ENCODE data around the gene CXCL17.

DNA sequence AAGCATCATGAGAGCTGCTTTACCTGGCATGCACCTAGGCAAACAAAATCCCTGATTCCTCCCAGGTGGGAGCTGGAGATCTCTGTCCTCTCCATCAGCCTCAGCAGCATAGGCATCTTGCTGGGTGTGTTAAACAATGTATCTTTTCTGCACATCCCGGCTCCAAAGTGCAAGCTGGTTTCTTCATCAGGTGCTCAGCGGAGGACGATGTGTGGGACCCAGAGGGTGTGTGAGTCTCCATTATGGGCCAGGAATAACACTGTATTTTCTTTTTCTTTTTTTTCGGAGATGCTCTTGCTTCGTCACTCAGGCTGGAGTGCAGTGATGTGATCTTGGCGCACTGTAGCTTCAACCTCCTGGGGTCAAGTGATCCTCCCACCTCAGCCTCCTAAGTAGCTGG, 62.6 kb downstream of the CXCL17 start:
- TF ChIP-seq, protein P1, sequence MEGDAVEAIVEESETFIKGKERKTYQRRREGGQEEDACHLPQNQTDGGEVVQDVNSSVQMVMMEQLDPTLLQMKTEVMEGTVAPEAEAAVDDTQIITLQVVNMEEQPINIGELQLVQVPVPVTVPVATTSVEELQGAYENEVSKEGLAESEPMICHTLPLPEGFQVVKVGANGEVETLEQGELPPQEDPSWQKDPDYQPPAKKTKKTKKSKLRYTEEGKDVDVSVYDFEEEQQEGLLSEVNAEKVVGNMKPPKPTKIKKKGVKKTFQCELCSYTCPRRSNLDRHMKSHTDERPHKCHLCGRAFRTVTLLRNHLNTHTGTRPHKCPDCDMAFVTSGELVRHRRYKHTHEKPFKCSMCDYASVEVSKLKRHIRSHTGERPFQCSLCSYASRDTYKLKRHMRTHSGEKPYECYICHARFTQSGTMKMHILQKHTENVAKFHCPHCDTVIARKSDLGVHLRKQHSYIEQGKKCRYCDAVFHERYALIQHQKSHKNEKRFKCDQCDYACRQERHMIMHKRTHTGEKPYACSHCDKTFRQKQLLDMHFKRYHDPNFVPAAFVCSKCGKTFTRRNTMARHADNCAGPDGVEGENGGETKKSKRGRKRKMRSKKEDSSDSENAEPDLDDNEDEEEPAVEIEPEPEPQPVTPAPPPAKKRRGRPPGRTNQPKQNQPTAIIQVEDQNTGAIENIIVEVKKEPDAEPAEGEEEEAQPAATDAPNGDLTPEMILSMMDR (IDR thresholded peaks at IDR 0.05 in 2 of 3, conservative IDR thresholded peaks at IDR 0.05 in 1 of 3; ENCODE audit: borderline replicate concordance in 1 of 3, insufficient read depth in 1 of 3, low read depth in 2 of 3, low read length in 2 of 3), result no peak
- TF ChIP-seq SP1 (IDR thresholded peaks at IDR 0.05; ENCODE audit: low read depth) (no peak), POLR2A (IDR thresholded peaks at IDR 0.05; ENCODE audit: borderline replicate concordance, extremely low read depth, insufficient read depth, insufficient read length) (no peak), JUND (IDR thresholded peaks at IDR 0.05) (no peak)

All from HCT116 (cell line).